GM12864 (cell line): ENCODE measurements around the gene EIF4G3.

Source experiments
- DNase-seq: peaks from one replicate; pipeline ENCODE4 v3.0.0-alpha.2; 2011; ENCODE audit warnings: low read depth
- H3K4me3 ChIP-seq: 2 replicates; pipeline ENCODE4 v1.5.1; 2011; ENCODE audit warnings: mild to moderate bottlenecking, low read depth, low read length, control low read depth
- CTCF ChIP-seq: IDR thresholded peaks from 2 replicates; pipeline ENCODE4 v1.5.1; 2011; ENCODE audit warnings: low read depth, mild to moderate bottlenecking, moderate library complexity, low read length, control low read depth, inconsistent platforms; ENCODE audit errors: missing control alignments

Gene EIF4G3

DNA sequence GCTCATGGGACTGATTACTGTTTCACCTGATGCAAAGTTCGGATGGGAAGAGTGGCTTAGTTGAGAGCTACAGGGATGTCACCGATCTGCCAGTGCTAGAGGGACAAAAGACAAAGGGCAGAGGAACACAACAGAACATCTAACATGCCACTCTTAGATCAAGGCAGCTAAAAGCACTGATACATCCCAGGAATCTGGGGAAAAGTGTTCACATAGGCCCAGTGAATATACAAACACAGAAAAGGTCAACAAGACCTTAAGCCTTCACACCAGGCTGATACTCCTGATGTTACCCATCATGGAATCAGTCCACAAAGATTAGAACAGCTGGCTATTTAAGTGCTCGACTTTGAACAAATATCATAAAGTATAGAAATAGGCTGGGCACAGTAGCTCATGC is 163.2 kb downstream of the EIF4G3 start:
- DNase-seq = no peak
- no peak for TF ChIP-seq CTCF
- H3K4me3 ChIP-seq = no peak overlapping the region

GRCh38 chr1:21012937-21013336 is 163.8 kb downstream of the EIF4G3 start:
- TF ChIP-seq CTCF = no peak
- DNase-seq = no peak
- H3K4me3 ChIP-seq = no peak overlapping the region

DNA sequence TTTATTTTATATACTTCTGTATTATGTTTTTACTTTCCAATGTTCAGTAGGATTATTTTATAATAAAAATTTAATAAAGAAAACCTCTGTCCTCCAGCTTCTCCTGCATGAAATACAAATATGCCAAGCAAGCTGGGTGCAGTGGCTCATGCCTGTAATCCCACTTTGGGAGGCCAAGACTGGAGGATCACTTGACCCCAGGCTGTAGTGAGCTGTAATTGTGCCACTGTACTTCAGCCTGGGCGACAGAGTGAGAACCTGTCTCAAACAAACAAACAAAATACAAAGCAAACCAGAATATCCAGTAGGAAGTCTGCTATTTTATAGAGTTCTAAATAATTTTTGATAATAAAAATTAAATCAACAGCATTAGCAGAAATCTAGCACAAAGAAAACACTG is 168.8 kb downstream of the EIF4G3 start:
- no peak for TF ChIP-seq CTCF
- H3K4me3 ChIP-seq = no peak overlapping the region
- no peak for DNase-seq

DNA sequence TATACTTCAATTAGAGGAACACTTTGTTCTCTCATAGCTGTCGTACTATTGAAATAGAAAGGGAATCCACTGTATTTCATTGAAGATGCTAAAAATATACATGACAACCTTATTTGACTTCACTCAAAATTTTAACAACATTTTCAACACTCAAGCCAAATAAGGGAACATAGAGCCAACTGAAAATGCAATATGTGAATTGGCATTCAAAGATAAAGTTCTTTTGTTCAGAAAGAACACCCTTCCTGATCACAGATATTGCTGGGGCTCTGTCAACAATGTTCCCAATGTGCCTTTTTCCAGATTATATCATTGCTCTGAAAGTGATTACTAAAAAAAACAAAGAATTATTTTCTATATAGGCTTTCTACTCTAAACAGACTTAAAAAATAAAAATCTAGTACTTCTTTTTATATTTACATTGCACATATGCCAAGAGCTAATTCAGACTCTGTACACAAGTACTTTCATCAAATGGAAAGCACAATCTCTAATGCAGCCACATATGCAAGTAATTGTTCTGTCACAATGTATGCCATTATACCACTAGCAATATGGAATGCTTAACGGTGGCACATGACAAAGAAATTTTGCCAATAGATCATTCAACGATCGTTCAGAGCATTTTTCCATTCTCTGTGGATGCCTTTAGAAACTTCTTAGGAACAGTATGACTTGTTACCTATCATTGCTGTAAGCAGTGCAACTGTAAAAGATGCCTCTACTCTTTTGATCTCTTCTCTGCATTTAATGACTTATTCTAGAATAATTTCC is 171.0 kb downstream of the EIF4G3 start:
- TF ChIP-seq CTCF = no peak
- H3K4me3 ChIP-seq = no peak overlapping the region
- no peak for DNase-seq

DNA sequence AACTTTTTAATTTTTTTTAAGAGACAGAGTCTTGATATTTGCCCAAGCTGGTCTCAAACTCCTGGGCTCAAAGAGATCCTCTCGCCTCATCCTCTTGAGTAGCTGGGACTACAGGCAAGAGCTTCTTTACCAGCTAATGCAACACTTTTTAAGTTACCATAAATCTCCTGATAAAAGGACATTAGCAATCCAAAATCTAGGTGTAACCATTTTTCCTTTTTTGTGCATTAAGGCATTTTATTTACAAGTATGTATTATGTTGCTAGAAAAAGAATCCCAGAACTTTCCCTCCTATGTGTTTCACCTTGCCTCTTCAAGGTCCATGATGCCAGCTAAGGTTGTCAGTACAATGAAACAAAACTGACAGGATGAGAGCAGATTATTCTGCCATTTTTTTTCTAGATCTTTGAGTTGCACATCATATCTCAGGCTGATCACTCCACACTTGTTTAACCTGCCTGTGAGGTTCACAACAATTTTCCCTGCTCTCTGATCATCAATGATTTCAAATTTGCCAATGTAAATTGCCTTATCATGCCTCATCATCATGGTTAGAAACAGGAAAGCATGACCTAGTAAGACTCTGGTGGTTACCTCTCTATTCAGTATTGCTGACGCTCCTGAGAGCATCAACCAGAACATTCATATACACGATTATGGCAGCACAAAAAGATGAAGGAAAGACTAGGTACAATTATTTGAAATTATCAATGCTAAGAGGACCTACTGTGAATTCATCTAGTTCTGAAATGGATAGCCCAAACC is 173.2 kb downstream of the EIF4G3 start:
- no peak for DNase-seq
- no peak overlapping the region for H3K4me3 ChIP-seq
- TF ChIP-seq CTCF = no peak

DNA sequence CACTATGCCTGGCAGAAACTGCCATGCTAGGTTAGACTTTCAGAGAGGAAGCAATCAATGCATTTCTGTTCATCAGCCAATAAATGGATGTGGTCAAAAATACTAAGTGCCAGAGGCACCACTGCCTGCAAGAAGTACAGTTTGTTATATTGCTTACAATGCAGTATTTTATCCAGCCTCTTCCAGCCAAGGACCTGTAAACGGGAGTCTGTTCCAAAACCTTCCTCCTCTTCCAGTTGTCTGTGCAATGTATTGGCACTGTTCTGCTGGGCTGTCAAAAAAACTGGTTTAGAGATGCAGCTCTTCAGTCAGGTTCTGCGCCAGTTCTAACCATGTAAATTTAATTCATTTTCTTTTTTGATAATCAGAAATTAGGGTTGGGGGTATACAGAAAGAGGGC is 175.7 kb downstream of the EIF4G3 start:
- no peak for TF ChIP-seq CTCF
- no peak overlapping the region for H3K4me3 ChIP-seq
- no peak for DNase-seq
